ENCODE results near the gene MUCL1. TPM values are rescaled to one million over a fixed set of nuclear protein-coding genes. Genes with fewer than 3 reads are reported as not detected.

MUCL1 gene
- polyA plus RNA-seq, 1 donor, result 0.25 TPM

- DNase-seq, result no peak
Measured at GRCh38 chr12:54891717-54892478, 37.6 kb downstream of the MUCL1 start.

Other genes with a start within 250 kb of the MUCL1 start
- not detected for gene LACRT, start 219.6 kb upstream of the MUCL1 start, polyA plus RNA-seq (ENCODE audit: insufficient read length)
- gene DCD, start 206.2 kb upstream of the MUCL1 start, polyA plus RNA-seq (ENCODE audit: insufficient read length), result not detected
- gene TESPA1, start 130.2 kb downstream of the MUCL1 start, polyA plus RNA-seq (ENCODE audit: insufficient read length), result 0.18 TPM
- not detected for gene NEUROD4, start 165.5 kb downstream of the MUCL1 start, polyA plus RNA-seq (ENCODE audit: insufficient read length)

All from left kidney (tissue), 2 donors.